Right forelimb (tissue), 1 donor: ENCODE measurements around the gene RBM17.
"Not testable (repeated sequence)": the region's sequence is repeated elsewhere in the genome, so short reads cannot be mapped to it uniquely, and the experiment has no call there.

Experiments
- DNase-seq: peaks from one replicate; pipeline ENCODE4 v3.0.0-alpha.2; 2018

RBM17 gene

DNA sequence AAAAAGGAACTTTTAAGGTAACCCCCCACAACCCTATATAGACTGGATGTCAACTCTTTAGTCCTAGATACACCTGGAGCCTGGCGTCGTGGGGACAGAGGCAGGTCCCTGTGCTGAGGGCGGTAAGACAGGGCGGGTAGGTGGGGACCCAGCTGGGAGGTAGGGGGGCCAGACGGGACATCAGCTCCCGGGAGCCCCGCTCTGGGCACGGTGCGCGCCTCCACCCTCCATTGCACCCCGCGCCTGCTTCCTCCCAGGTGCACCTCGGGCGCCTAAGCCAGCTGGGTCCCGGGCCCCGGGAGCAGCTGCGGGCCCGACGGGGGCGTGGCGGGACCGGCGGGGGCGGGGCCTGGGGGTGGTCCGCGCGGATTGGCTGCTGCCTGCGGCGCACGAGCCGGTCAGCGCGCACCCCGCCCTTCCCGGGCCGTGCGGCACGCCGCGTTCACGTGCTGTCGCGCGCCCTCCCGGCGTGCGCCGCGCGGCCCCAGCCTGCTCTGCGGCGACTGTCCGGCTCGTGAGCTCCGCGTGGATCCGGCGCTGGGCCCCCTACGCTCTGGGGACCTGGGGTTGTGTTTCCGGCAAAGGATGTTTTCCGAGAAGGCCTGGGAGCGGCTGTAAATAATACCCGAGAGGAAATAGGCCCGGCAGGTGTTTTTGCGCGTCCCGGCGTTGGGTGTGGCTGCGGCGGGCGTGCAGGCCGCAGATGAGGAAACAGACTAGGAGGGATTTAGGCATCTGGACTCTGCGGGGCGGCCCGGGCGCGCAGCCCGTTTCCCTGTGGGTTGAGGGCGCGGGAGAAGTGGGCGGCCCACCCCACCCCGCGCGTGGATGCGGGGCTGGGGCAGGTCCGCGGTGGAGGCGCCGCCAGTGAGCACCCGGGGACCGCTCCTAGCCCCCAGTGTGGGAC, 74.8 kb downstream of the RBM17 start:
- peak; percentile 93 for DNase-seq

DNA sequence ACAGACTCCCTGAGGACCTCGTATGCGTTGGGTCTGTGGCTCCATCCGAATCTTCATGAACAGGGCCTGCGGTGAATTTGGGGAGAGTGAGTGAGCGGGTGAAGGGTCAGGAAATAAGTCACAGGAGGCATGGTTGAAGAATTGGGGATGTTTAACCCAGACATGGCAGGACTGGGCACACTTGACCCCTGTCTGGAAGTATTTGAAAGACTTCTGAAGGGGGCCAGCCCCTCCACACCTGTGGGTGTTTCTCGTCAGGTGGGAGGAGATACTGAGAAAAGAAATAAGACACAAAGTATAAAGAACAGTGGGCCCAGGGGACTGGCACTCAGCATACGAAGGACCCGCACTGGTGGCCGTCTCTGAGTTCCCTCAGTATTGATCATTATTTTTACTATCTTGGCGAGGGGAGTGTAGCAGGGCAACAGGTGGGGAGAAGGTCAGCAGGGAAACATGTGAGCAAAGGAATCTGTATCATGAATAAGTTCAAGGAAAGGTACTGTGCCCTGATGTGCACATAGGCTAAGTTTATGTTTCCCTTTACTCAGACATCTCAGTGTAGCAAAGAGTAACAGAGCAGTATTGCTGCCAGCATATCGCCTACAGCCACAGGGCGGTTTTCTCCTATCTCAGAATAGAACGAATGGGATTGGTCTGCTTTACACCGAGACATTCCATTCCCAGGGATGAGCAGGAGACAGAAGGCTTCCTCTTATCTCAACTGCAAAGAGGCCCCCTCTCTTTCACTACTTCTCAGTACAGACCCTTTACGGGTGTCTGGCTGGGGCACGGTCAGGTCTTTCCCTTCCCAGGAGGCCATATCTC, 75.6 kb downstream of the RBM17 start:
- DNase-seq = no peak

DNA sequence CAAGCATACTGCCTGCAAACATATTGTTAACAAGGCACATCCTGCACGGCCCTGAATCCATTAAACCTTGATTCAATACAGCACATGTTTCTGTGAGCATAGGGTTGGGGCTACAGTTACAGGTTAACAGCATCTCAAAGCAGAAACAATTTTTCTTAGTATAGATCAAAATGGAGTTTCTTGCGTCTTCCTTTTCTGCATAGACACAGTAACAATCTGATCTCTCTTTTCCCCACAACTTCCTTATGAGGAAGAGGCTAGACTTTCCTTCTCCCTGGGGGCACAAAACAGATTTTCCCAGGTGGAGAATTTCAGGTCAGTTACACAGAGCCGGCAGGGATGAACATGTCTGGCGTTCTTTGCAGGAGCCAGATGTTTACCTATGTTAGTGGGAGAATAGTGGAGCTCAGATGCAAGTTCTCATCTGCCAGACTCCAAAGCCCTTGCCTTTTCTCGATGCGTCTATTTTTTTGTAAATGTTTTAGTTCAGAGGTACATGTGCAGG, 76.4 kb downstream of the RBM17 start:
- no peak for DNase-seq

DNA sequence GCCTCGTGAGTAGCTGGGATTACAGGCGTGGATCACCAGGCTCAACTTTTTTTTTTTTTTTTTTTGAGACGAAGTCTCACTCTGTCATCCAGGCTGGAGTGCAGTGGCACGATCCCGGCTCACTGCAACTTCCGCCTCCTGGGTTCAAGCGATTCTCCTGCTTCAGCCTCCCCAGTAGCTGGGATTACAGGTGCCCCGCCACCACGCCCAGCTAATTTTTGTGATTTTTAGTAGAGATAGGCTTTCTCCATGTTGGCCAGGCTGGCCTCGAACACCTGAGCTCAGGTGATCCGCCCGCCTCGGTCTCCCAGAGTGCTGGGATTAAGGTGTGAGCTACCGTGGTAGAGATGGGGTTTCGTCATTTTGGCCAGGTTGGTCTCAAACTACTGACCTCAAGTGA, 77.1 kb downstream of the RBM17 start:
- not testable (repeated sequence) for DNase-seq
